HFF-Myc (cell line): ENCODE data around the gene IER5L.

Experiments used
- DNase-seq: peaks from one replicate; pipeline ENCODE4 v3.0.0-alpha.2; 2011; ENCODE audit warnings: low read depth; ENCODE audit errors: extremely low read depth
- H3K4me3 ChIP-seq: replicated peaks from 2 replicates; pipeline ENCODE4 v1.5.1; 2011; ENCODE audit warnings: low read depth, mild to moderate bottlenecking, control low read depth, low read length
- TF ChIP-seq, protein P1 (sequence below): IDR thresholded peaks from 2 replicates; pipeline ENCODE4 v1.5.1; 2012; ENCODE audit warnings: mild to moderate bottlenecking, low read depth, low read length, control low read depth; ENCODE audit errors: missing control alignments

The IER5L gene

DNA sequence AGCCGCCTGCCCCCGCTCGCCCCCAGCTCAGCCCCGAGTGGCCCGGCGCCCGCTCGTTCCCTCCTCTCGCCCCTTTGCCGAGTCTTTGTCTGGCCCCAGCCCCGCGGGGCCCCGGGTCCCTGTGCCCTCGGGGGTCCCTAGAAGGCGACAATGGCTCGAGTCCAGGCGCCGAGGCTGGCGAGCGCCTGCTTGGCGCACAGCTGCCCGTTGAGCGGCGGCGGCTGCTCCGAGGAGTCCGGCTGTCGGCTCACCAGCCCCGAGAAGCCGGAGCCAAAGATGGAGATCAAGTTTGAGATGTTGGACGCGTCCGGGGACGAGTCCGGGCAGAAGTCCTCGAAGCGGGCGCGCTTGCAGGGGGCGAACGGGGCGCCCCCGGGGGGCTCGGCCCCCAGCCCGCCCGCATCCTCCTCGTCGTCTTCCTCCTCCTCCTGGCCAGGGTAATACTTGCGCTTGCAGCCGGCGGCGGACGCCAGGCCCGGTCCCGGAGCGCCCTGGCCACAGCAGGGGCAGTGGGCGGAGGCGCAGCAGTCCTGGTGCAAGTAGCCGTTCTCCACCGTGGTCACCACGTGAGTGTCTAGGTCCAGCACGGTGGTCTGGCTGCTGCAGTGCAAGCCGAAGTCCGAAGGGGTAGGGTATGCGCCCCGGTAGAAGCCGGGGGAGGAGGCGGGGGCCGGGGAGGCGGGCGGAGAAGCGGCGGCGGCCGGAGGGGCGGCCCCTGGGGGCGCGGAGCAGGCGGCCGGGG lies 1.2 kb downstream of the IER5L start:
- DNase-seq = no peak
- peak overlapping the region; percentile 90 for H3K4me3 ChIP-seq
- TF ChIP-seq, protein P1, sequence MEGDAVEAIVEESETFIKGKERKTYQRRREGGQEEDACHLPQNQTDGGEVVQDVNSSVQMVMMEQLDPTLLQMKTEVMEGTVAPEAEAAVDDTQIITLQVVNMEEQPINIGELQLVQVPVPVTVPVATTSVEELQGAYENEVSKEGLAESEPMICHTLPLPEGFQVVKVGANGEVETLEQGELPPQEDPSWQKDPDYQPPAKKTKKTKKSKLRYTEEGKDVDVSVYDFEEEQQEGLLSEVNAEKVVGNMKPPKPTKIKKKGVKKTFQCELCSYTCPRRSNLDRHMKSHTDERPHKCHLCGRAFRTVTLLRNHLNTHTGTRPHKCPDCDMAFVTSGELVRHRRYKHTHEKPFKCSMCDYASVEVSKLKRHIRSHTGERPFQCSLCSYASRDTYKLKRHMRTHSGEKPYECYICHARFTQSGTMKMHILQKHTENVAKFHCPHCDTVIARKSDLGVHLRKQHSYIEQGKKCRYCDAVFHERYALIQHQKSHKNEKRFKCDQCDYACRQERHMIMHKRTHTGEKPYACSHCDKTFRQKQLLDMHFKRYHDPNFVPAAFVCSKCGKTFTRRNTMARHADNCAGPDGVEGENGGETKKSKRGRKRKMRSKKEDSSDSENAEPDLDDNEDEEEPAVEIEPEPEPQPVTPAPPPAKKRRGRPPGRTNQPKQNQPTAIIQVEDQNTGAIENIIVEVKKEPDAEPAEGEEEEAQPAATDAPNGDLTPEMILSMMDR = no peak

DNA sequence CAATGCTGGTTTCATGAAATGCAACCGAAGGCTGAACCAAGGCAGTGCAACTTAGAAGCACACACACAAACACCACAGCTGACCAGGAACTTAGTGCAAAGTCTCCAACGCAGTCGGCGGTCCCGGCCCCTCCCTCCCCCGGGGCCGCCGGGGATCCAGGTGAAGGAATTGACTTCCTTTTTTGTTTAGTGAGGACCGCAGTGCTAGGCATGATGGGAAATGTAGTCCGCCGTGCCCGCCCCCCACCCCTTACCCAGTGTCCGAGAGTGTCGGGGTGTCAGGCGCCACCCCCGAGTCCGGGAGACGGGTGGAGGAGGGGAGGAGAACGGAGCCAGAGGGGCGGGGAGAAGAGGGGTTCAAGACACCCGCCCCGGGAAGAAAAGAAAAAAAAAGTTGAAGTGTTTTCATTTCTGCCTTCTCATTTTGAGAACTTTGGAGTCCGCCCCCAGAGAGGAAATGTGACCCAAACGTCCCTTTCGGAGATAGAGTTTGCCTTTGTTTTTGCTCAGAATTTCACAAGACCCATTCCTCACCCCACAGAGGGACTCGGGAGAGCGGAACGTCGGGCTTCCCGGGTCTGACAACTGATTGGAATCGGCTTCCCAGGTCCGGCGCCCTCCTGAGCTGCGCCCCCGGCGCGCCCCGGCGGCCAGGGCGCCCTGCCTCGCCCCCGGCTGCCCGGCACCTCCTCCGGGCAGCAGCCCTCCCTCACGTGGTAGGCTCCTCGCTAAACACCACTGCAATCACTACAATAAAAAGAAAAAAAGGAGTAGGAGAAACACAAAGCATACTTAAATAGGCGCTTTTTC lies 2.0 kb downstream of the IER5L start:
- peak; percentile 59 for DNase-seq
- TF ChIP-seq, protein P1 = no peak
- H3K4me3 ChIP-seq = peak overlapping the region; percentile 90

DNA sequence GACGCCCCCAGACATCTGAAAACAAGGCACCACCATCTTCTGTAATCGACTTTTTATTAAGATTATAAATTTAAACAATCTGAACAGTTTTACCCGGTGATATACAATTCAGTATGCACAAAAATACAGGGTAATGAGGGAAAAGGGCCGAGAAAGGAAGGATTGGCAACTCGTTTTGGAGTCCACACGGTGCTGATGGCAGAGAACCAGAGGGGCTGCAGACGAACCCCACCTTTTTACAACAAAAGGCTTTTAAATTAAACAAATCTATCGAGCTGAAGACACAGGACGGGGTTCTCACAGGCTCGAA lies 2.6 kb downstream of the IER5L start:
- no peak for DNase-seq
- H3K4me3 ChIP-seq = peak overlapping the region; percentile 90
- TF ChIP-seq, protein P1 = no peak

DNA sequence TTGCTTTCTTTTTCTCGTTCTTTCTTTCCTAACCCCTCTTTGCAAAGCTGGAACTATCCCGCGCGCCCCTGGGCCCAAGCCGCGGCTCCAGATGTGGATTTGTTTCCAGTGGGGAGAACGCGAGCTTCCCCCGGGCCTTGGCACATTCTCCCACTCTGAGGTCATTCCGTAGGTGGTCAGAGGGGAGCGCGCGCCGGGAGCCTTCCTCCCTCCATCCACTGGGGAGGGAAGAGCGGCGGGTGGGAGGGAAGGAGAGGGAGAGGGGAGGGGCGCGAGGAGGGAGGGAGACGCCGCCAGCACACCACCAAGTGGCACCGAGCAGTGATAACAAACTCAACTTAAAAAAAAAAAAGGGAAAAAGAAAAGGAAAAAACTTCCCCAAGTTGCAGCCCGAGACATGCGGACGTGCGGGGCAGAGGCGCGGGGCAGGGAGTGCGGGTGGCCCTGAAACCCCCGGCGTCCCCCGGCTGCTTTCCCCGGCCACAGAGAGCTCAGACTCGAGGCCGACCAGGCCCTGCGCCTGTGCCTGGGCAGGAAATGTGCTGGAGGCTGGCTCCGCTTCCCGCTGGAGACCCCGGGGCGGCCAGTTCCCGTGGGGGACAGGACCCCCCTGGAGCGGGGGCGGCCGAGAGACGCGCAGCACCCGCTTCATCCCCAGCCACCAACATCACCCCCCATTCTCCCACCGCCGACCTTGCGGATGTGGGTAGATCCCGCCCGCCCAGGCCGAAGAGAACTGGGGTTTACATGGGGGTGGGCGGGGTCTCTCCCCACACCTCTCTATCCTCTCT lies 3.1 kb downstream of the IER5L start:
- TF ChIP-seq, protein P1 = no peak
- peak; percentile 29 for DNase-seq

DNA sequence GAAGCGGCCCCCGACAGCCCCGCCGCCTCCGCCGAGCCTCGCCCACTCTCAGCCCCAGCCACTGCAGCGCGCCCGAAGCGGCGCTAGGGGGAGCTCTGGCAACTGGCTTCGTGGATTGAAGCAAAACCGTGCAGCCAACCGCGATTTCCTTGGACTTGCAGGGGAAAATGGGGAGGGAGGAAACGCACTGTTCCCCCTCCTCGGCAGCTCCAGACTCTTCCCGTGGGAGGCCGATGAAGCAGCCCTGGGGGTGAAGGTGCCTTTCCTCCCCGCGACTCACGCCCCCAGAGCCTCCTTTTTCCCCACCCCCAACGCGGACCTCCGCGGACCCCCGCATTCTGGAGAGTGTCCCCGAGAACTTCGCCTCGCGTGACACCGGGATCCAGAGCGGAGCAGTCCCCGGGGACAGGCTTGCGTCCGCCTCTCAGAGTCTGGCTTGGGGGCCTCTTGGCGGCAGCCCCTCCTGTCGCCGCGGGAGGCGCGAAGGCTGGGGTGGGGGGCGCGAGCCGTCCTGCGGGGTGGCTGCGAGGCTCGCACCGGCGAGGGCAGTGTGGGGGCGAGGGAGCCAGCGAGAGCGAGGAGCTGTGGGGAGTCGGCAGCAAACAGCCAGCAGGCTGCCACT lies 3.8 kb downstream of the IER5L start:
- DNase-seq = peak; percentile 73
- TF ChIP-seq, protein P1 = peak; percentile 98

More for the DNA sequence above, 3.1 kb downstream of the IER5L start:
- peak overlapping the region; percentile 90 for H3K4me3 ChIP-seq

More for the DNA sequence above, 3.8 kb downstream of the IER5L start:
- H3K4me3 ChIP-seq = peak overlapping the region; percentile 90
